Keratinocyte (primary cell): ENCODE data around the gene SLC44A3. TPM values are rescaled to one million over a fixed set of nuclear protein-coding genes. Genes with fewer than 3 reads are reported as not detected.

ENCODE experiments used
- DNase-seq: peaks from one replicate; pipeline ENCODE4 v3.0.0-alpha.2; 2011; ENCODE audit warnings: low read depth, missing footprints, low spot score
- FAIRE-seq: peaks from 2 replicates; lab custom pipeline; 2011; peaks lifted over from hg19 to GRCh38; lab: Jason Lieb, UNC
- H2AFZ ChIP-seq: 2 replicates; pipeline ENCODE4 v1.6.0; 2012; ENCODE audit warnings: low read length, control low read depth, inconsistent platforms; ENCODE audit not compliant: control insufficient read depth
- H3K27ac ChIP-seq: 2 replicates; pipeline ENCODE4 v1.5.1; 2011; ENCODE audit warnings: low read length; ENCODE audit not compliant: control insufficient read depth, insufficient read depth
- H3K27me3 ChIP-seq: 3 replicates; pipeline ENCODE4 v1.6.0; 2011; ENCODE audit warnings: low read length; ENCODE audit not compliant: control insufficient read depth, insufficient read depth; ENCODE audit errors: extremely low read depth
- H3K36me3 ChIP-seq, 2 experiments: 2 replicates in 1 of 2; 3 replicates in 1 of 2; pipeline ENCODE4 v1.5.1; 2011; ENCODE audit warnings: low read length in 2 of 2, mild to moderate bottlenecking in 1 of 2; ENCODE audit not compliant: control insufficient read depth in 2 of 2, insufficient read depth in 2 of 2; ENCODE audit errors: extremely low read depth in 1 of 2
- H3K4me1 ChIP-seq: 3 replicates; pipeline ENCODE4 v1.5.1; 2011; ENCODE audit warnings: low read length; ENCODE audit not compliant: control insufficient read depth, insufficient read depth; ENCODE audit errors: extremely low read depth
- H3K4me2 ChIP-seq: 3 replicates; pipeline ENCODE4 v1.6.0; 2011; ENCODE audit warnings: low read depth, low read length; ENCODE audit not compliant: control insufficient read depth, insufficient read depth; ENCODE audit errors: extremely low read depth
- H3K4me3 ChIP-seq, 3 experiments: fragments of 200-600 bp in 1 of 3; sonication (generic) in 1 of 3; 2 replicates in 2 of 3; 3 replicates in 1 of 3; pipeline ENCODE4 v1.5.1; 2011 to 2016; ENCODE audit warnings: low read length in 3 of 3, mild to moderate bottlenecking in 3 of 3, control low read depth in 2 of 3, inconsistent platforms in 1 of 3, low read depth in 1 of 3, mixed read lengths in 1 of 3, mixed run types in 1 of 3, moderate library complexity in 1 of 3; ENCODE audit not compliant: control insufficient read depth in 2 of 3, insufficient read depth in 2 of 3; ENCODE audit errors: extremely low read depth in 1 of 3
- H3K79me2 ChIP-seq: 2 replicates; pipeline ENCODE4 v1.6.0; 2012; ENCODE audit warnings: low read length; ENCODE audit not compliant: control insufficient read depth, insufficient read depth
- H3K9ac ChIP-seq: 3 replicates; pipeline ENCODE4 v1.6.0; 2011; ENCODE audit warnings: low read length; ENCODE audit not compliant: control insufficient read depth, insufficient read depth; ENCODE audit errors: extremely low read depth
- H3K9me1 ChIP-seq: 3 replicates; pipeline ENCODE4 v1.6.0; 2011; ENCODE audit warnings: low read length; ENCODE audit not compliant: control insufficient read depth, insufficient read depth; ENCODE audit errors: extremely low read depth
- H3K9me3 ChIP-seq: 2 replicates; pipeline ENCODE4 v1.5.1; 2012; ENCODE audit warnings: low read depth, low read length; ENCODE audit not compliant: control insufficient read depth
- H4K20me1 ChIP-seq: 3 replicates; pipeline ENCODE4 v1.6.0; 2011; ENCODE audit warnings: low read length; ENCODE audit not compliant: control insufficient read depth, insufficient read depth; ENCODE audit errors: extremely low read depth
- CTCF ChIP-seq, 3 experiments: IDR thresholded peaks in 1 of 3; conservative IDR thresholded peaks in 1 of 3; optimal IDR thresholded peaks in 1 of 3; 2 replicates in 2 of 3; 3 replicates in 1 of 3; pipeline versions ENCODE3 to v1.5.1; 2011; ENCODE audit warnings: low read length in 3 of 3, mild to moderate bottlenecking in 3 of 3, moderate library complexity in 2 of 3, control low read depth in 1 of 3, inconsistent platforms in 1 of 3; ENCODE audit not compliant: insufficient read depth in 2 of 3; ENCODE audit errors: extremely low read depth in 1 of 3
- EZH2 ChIP-seq: IDR thresholded peaks from one replicate; pipeline ENCODE4 v1.6.1; 2012; ENCODE audit warnings: inconsistent platforms, mild to moderate bottlenecking, low read length, moderate library complexity
- dilution Hi-C: fragments of 300-500 bp; cut with MboI; formaldehyde crosslinking; loops from one replicate; pipeline ENCODE4 v1.7.0; 2020; ENCODE audit warnings: low sequenced_read_pairs; ENCODE audit not compliant: extremely low pct_ligation_motif_present
- polyA plus RNA-seq, 5 experiments: library from polyadenylated mRNA; depleted of rRNA in 3 of 5; stranded (reverse) in 3 of 5; stranded (forward) in 1 of 5; unstranded in 1 of 5; fragments of >200 nt; gene quantifications; 1 replicate in 1 of 5; 2 replicates in 3 of 5; 3 replicates in 1 of 5; pipeline versions ENCODE4 v1.2.1 to v1.2.3, GENCODE V29; 2011 to 2012; ENCODE audit warnings: missing spikeins in 2 of 5, low read depth in 1 of 5, low replicate concordance in 1 of 5

The SLC44A3 gene
- polyA plus RNA-seq, 1 donor (not counting 4 experiments of a cell fraction or from before 2014, with no cell fraction given) = 7.3 TPM

- no peak overlapping the region for H3K9ac ChIP-seq
- H3K79me2 ChIP-seq = no peaks in the 10 kb centered on the region
- no peak overlapping the region for H3K27ac ChIP-seq
- no peaks in the 10 kb centered on the region for H4K20me1 ChIP-seq
- peak; percentile 46 for FAIRE-seq
- no peak overlapping the region for H3K4me2 ChIP-seq
- TF ChIP-seq CTCF (optimal IDR thresholded peaks at IDR 0.05 in 1 of 3, IDR thresholded peaks at IDR 0.05 in 1 of 3, conservative IDR thresholded peaks at IDR 0.05 in 1 of 3; ENCODE audit: extremely low read depth in 1 of 3, insufficient read depth in 2 of 3, low read length in 3 of 3) (no peak), EZH2 (no peak)
- no peak overlapping the region for H3K4me3 ChIP-seq
- no peaks in the 10 kb centered on the region for H3K9me1 ChIP-seq
- H3K9me3 ChIP-seq = peaks cover 1% of the 10 kb centered on the region
- peaks cover 9% of the 10 kb centered on the region for H3K4me1 ChIP-seq
- H3K36me3 ChIP-seq = no peaks in the 10 kb centered on the region
- DNase-seq = no peak
- no peaks in the 10 kb centered on the region for H3K27me3 ChIP-seq
- dilution Hi-C loops = no loop called here
- H2AFZ ChIP-seq = no peak overlapping the region
These were observed 41.3 kb upstream of the SLC44A3 start for GRCh38 chr1:94778808-94779207.

- no peaks in the 10 kb centered on the region for H3K27me3 ChIP-seq
- H3K9me3 ChIP-seq = no peaks in the 10 kb centered on the region
- no peaks in the 10 kb centered on the region for H3K9me1 ChIP-seq
- H4K20me1 ChIP-seq = no peaks in the 10 kb centered on the region
- no peak for DNase-seq
- H3K79me2 ChIP-seq = no peaks in the 10 kb centered on the region
- FAIRE-seq = peak; percentile 49
- no peaks in the 10 kb centered on the region for H3K36me3 ChIP-seq
- H3K4me2 ChIP-seq = peak overlapping the region; percentile 22
- peak overlapping the region; percentile 86 for H2AFZ ChIP-seq
- no peak overlapping the region for H3K27ac ChIP-seq
- H3K4me3 ChIP-seq = no peak overlapping the region
- no peak overlapping the region for H3K9ac ChIP-seq
- dilution Hi-C loops = no loop called here
- no peak for TF ChIP-seq EZH2
- no peak for TF ChIP-seq CTCF (optimal IDR thresholded peaks at IDR 0.05 in 1 of 3, IDR thresholded peaks at IDR 0.05 in 1 of 3, conservative IDR thresholded peaks at IDR 0.05 in 1 of 3; ENCODE audit: extremely low read depth in 1 of 3, insufficient read depth in 2 of 3, low read length in 3 of 3)
- H3K4me1 ChIP-seq = peaks cover 6% of the 10 kb centered on the region
These were observed 36.6 kb upstream of the SLC44A3 start for GRCh38 chr1:94783342-94784189.
